GM10248 (cell line): ENCODE results near the gene ZNFX1.

Experiments
- CTCF ChIA-PET: fragments of 300-600 bp; sonication (Branson Sonifier 250); formaldehyde crosslinking; extraction: SDS; loops from one replicate; lab custom pipeline; 2021; ENCODE audit warnings: antibody characterized with exemption; lab: Yijun Ruan, JAX
- POLR2A ChIA-PET: fragments of 350-650 bp; sonication (Branson Sonifier 250); formaldehyde crosslinking; extraction: SDS; loops from one replicate; lab custom pipeline; 2020; ENCODE audit warnings: antibody characterized with exemption; lab: Yijun Ruan, JAX
- DNase-seq: peaks from one replicate; pipeline ENCODE4 v3.0.0; 2012; ENCODE audit errors: extremely low spot score
- CTCF ChIP-seq: IDR thresholded peaks from 2 replicates; pipeline ENCODE4 v1.5.1; 2012; ENCODE audit warnings: mild to moderate bottlenecking, low read depth; ENCODE audit errors: extremely low read depth, missing control alignments, control extremely low read depth

ZNFX1 gene

DNA sequence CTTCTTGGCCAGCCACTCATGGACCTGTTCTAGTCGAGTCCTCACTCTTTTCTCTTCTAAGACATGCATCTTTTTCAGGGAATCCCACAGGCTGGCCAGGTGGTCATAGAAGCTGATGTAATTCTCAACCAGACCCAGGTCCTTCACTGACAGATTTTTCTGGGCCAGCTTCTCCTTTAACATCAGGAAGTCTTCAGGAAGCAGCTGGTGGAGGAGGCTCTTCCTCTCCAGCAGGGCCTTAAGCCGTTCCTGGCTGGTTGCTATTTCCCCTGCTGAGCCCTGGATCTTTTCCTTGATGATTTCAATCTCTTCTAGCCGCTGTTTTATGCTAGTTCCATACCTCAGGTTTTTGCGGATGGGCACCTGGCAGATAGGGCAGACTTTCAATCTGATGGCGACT lies 30.1 kb downstream of the ZNFX1 start:
- no peak for TF ChIP-seq CTCF
- no peak for DNase-seq
- ChIA-PET CTCF (interaction anchor here (0.9 to 2.8 kb wide), 10 partner anchors 8 to 303 kb away, joined by 3 to 29 read pairs (median 6); no protein-coding TSS in a partner anchor), POLR2A (no interaction called here)

GRCh38 chr20:49247169-49247723 lies 30.6 kb downstream of the ZNFX1 start:
- ChIA-PET CTCF (interaction anchor here (0.9 to 2.8 kb wide), 16 partner anchors 8 to 303 kb away, joined by 3 to 29 read pairs (median 4); no protein-coding TSS in a partner anchor), POLR2A (no interaction called here)
- TF ChIP-seq CTCF = no peak
- no peak for DNase-seq

- peak; percentile 66 for TF ChIP-seq CTCF
- CTCF ChIA-PET = interaction anchor here (0.6 to 5.1 kb wide), 27 partner anchors 8 to 168 kb away, joined by 3 to 29 read pairs (median 4); no protein-coding TSS in a partner anchor
- peak; percentile 60 for DNase-seq
- POLR2A ChIA-PET = no interaction called here
Observed at GRCh38 chr20:49245921-49246740, 31.7 kb downstream of the ZNFX1 start.

- no peak for TF ChIP-seq CTCF
- DNase-seq = no peak
- ChIA-PET CTCF (interaction anchor here (0.9 to 2.8 kb wide), 6 partner anchors 9 to 96 kb away, joined by 3 to 29 read pairs (median 4); partner anchors contain the start of gene DDX27), POLR2A (interaction anchor here (0.8 to 1.0 kb wide), 2 partner anchors 25 to 32 kb away, joined by 4 read pairs; no protein-coding TSS in a partner anchor)
Observed at GRCh38 chr20:49237531-49237930, 40.3 kb downstream of the ZNFX1 start.

GRCh38 chr20:49236301-49236700 lies 41.6 kb downstream of the ZNFX1 start:
- ChIA-PET CTCF (interaction anchor here (1.3 to 2.8 kb wide), 2 partner anchors 11 to 14 kb away, joined by 5 to 29 read pairs; no protein-coding TSS in a partner anchor), POLR2A (interaction anchor here (0.7 kb wide), 1 partner anchor 435 kb away, joined by 3 read pairs; no protein-coding TSS in a partner anchor)

More at GRCh38 chr20:49236301-49236700, 41.6 kb downstream of the ZNFX1 start:
- no peak for DNase-seq
- no peak for TF ChIP-seq CTCF
